Right ventricle myocardium inferior (tissue), 1 donor: Measurements from ENCODE around the gene SHC2. TPM values are rescaled to one million over a fixed set of nuclear protein-coding genes. Genes with fewer than 3 reads are reported as not detected.
A peak's percentile ranks its signal among the peaks of the same experiment; 100 is the strongest.
"Not testable (repeated sequence)": the region's sequence is repeated elsewhere in the genome, so short reads cannot be mapped to it uniquely, and the experiment has no call there.

Experiments used
- ATAC-seq: fragments of 200-7000 bp; cut with Tn5 transposase; one replicate; pipeline ENCODE4 v1.9.1; 2020; ENCODE audit warnings: mild to moderate bottlenecking, moderate library complexity
- DNase-seq: peaks from one replicate; pipeline ENCODE4 v3.0.0; 2021; ENCODE audit errors: missing footprints
- intact Hi-C: fragments of 100-400 bp; cut with DNase I; formaldehyde crosslinking; loops from one replicate; pipeline ENCODE4 v1.11.0; 2022
- total RNA-seq: library from RNA; stranded (reverse); fragmentation: NEBNext Ultra II Directional; extraction: Animal tissue kit (Norgen Biotek cat#: 25700); gene quantifications from one replicate; pipeline ENCODE4 v1.2.1, GENCODE V29; 2021
- donor health status: DM: no; HTN: yes; CAD: no; lungs with severe emphysema.

Gene SHC2
- total RNA-seq, 1 donor from 2014 or later = 10.7 TPM

DNA sequence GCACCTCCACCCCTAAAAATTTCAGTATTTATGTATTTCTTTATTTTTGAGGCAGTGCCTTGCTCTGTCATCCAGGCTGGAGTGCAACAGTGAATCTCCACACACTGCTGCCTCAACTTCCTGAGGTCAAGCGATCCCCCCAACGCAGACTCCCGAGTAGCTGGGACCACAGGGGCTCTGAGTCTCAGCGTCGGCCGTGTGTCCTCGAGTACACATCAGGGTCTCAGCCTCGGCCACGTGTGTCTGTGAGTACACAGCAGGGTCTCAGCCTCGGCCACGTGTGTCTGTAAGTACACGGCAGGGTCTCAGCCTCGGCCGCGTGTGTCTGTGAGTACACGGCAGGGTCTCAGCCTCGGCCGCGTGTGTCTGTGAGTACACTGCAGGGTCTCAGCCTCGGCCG lies 73.1 kb downstream of the SHC2 start:
- ATAC-seq (no peak), DNase-seq (no peak)
- intact Hi-C loops = no loop called here

DNA sequence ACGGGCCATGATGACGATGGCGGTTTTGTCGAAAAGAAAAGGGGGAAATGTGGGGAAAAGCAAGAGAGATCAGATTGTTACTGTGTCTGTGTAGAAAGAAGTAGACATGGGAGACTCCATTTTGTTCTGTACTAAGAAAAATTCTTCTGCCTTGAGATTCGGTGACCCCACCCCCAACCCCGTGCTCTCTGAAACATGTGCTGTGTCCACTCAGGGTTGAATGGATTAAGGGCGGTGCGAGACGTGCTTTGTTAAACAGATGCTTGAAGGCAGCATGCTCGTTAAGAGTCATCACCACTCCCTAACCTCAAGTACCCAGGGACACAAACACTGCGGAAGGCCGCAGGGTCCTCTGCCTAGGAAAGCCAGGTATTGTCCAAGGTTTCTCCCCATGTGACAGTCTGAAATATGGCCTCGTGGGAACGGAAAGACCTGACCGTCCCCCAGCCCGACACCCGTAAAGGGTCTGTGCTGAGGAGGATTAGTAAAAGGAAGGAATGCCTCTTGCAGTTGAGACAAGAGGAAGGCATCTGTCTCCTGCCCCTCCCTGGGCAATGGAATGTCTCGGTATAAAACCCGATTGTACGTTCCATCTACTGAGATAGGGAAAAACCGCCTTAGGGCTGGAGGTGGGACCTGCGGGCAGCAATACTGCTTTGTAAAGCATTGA lies 74.1 kb downstream of the SHC2 start:
- DNase-seq, ATAC-seq, intact Hi-C loops: not testable (repeated sequence)

DNA sequence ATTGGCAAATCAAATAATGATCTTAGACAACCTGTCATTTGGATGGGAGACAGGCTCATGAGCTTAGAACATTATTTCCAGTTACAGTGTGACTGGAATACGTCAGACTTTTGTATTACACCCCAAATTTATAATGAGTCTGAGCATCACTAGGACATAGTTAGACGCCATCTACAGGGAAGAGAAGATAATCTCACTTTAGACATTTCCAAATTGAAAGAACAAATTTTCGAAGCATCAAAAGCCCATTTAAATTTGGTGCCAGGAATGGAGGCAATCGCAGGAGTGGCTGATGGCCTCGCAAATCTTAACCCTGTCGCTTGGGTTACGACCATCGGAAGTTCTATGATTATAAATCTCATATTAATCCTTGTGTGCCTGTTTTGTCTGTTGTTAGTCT lies 74.6 kb downstream of the SHC2 start:
- ATAC-seq, intact Hi-C loops: not testable (repeated sequence)

DNA sequence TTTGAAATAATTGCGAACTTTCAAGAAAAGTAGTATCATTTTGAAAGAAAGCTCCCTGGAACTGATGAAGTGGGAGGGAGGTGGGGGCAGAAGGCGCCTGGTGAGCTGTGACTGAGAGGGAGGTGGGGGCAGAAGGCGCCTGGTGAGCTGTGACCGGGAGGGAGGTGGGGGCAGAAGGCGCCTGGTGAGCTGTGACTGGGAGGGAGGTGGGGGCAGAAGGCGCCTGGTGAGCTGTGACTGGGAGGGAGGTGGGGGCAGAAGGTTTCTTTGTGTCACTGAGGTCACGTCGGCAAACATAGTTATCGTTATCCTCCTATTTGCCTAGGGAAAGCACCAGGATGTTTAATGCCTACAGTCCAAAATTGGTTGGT lies 76.0 kb downstream of the SHC2 start:
- intact Hi-C loops = loop anchor here (2.0 kb wide), 1 partner anchor 96 kb away; no protein-coding TSS in a partner anchor
- DNase-seq (no peak), ATAC-seq (no peak)

More for the DNA sequence above, 74.6 kb downstream of the SHC2 start:
- DNase-seq = not testable (repeated sequence)

DNA sequence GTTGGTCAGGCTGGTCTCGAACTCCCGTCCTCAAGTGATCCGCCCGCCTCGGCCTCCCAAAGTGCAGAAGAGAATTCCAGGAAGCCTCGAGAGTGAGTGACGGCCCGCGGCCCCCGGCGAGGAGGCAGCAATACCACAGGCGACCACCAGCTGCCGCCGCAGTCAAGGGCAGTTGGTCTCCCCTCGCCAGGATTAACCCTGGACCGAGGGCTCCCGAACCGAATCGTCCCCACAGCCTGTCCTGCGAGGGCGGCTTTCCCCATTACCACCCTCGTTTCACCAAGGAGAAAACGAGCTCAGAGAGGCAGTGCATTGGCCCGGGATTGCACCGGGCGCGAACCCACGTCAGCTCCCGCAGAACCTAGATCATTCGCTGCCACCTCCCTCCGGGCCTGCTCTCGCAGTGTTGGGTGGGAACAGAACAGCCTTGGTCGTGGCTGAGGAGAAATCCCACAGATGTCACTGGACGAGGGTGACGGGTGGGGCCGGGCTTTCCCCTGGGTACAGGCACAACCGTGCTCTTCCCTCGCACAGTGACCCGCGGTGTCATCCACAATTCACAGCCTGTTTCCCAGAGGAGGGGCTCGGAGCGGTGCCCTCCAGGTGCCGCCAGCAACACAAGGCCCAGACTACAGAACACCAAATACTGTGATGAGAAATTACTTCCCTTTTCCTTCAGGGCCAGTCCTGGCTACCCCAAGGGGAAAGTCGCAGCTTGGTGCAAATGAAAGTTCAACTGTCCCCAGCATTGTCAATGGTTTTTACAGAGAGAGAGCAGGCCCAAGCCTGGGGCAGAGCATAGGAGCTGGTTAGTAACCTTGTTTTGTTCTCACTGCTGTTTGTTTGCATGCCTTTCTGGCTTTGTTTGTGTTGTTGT lies 76.7 kb downstream of the SHC2 start:
- ATAC-seq (peak; percentile 52), DNase-seq (no peak)
- intact Hi-C loops = loop anchor here (2.0 kb wide), 1 partner anchor 97 kb away; no protein-coding TSS in a partner anchor

DNA sequence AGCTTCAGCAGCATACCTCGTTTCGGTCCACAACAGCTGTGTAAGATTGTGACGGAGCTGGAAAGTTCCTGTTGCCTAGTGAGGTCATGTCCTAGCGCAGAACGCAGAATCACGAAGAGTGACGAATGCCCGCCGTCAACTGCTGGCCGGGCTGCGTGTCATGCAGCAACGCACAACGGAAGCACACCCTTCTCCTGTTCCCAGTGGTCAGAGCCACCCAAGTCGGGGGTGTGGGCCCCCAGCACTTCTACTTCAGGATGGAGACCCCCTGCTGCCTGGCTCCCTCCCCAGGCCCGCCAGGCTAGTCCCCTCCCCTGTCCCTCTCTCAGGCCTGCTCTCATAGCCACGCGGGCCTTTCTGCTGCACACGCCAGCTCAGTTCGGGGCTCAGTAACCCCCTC lies 77.8 kb downstream of the SHC2 start:
- no peak for ATAC-seq
- intact Hi-C loops = no loop called here
- no peak for DNase-seq

DNA sequence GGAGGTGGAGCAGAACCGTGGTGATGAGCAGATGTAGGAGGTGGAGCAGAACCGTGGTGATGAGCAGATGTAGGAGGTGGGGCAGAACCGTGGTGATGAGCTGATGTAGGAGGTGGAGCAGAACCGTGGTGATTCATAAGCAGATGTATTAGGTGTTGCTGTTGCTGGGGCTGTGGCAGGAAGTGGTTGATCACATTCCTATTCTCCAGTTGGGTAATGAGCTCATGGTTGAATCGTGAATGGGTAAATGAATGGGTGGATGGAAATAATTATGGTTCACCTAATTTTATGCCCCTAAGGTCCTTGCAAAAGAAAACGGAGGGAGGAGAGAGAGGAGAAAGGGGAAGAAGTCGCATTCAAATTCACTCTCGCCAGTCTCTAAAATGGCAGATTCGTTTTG lies 78.3 kb downstream of the SHC2 start:
- ATAC-seq, intact Hi-C loops, DNase-seq: not testable (repeated sequence)

DNA sequence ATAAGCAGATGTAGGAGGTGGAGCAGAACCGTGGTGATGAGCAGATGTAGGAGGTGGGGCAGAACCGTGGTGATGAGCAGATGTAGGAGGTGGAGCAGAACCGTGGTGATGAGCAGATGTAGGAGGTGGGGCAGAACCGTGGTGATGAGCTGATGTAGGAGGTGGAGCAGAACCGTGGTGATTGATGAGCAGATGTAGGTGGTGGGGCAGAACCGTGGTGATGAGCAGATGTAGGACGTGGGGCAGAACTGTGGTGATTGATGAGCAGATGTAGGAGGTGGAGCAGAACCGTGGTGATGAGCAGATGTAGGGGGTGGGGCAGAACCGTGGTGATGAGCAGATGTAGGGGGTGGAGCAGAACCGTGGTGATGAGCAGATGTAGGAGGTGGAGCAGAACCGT lies 78.9 kb downstream of the SHC2 start:
- ATAC-seq, DNase-seq, intact Hi-C loops: not testable (repeated sequence)

DNA sequence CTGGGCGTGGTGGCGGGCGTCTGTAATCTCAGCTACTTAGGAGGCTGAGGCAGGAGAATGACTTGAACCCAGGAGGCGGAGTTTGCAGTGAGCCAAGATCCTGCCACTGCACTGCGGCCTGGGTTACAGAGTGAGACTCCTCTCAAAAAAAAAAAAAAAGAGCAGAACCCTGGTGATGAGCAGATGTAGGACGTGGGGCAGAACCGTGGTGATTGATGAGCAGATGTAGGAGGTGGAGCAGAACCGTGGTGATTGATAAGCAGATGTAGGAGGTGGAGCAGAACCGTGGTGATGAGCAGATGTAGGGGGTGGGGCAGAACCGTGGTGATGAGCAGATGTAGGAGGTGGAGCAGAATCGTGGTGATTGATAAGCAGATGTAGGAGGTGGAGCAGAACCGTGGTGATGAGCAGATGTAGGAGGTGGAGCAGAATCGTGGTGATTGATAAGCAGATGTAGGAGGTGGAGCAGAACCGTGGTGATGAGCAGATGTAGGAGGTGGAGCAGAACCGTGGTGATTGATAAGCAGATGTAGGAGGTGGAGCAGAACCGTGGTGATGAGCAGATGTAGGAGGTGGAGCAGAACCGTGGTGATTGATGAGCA lies 80.1 kb downstream of the SHC2 start:
- ATAC-seq, DNase-seq: not testable (repeated sequence)

DNA sequence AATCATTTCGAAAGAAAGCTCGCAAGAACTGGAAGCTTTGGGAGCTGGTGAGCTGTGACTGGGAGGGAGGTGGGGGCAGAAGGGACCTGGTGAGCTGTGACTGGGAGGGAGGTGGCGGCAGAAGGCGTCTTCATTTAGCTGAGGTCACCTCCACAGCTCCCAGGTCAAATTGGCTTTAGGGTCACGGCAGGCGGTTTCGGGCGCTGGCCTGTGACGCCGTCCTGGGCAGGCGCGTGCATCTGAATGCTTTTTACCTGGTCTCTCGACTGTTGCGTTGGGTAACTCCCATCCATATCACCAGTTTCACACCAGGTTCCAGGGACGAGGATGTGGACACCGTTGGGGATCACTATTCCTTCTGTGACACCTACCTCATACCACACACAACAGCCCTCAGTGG lies 81.0 kb downstream of the SHC2 start:
- intact Hi-C loops = no loop called here
- no peak for DNase-seq
- no peak for ATAC-seq

More for the DNA sequence above, 80.1 kb downstream of the SHC2 start:
- intact Hi-C loops = not testable (repeated sequence)

DNA sequence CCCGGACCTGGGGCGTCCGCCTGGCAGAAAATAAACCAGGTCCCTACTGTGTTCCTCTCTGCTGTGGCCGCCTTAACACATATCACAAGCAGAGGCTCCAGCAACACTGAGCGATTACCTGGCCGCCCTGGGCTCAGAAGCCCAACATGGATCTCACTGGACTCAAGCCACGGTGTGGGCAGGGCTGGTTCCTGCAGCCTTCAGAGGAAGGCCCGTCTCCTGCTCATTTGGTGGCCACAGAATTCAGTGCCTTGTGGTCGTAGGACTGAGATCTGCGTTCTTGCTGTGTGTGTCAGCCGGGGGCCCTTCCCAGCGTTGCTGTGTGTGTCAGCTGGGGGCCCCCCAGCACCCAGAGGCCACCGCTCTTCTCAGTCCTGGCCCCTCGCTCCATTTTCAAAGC lies 82.1 kb downstream of the SHC2 start:
- DNase-seq = no peak
- ATAC-seq = no peak
- intact Hi-C loops = no loop called here

DNA sequence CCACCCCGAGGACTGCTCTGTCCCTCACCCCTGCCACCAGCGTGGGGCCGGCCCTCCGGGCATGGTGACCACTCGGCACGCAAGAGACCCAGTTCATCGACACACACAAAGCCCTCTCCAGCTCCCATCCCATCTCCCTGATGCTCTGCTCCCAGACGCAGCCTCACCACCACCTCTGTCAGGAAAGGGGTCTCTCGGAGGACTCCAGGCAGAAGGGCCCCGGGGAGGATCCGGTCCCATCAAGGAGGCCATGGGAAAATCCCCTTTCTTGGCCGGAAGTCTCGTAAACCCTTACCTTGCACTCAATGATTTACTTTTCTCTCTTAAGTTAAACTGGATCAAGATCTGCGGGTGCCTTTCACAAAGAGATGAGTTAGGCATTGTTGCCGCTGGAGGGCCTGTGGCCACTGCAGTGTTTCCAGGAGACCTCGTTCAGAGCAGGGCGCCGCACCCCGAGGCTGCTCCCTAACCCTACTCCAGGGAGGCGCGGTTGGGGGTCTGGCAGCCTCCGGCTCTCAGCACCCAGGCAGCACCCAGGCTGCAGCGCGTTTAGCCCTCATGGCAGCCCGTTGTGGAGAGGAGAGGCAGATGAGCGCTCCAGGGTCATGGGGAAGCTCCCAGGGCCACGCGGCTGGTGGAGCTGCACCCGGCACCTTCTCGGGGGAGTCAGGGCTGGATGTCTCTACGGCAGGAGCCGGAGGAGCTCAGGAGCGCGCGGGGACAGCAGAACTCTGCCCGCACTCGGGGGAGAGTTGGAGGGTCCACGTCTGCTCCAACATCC lies 82.8 kb downstream of the SHC2 start:
- DNase-seq = no peak
- intact Hi-C loops = no loop called here
- no peak for ATAC-seq

DNA sequence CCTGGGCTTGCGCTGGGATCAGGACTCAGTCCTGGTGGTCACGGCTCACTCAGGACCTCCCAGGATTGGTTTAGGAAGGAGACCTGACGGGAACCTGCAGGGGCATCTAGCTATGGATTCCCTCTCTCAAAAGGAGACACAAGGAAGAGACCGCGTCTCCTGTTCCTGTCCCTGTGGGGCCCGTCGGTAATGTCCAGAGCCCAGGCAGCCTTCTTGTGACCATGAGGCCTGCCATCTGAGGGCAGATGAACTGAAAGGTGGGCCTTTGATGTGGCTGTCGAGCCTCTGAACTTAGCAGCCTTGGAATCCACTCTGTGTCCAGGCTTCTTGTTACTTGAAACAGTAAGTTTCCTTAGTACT lies 84.7 kb downstream of the SHC2 start:
- ATAC-seq = no peak
- intact Hi-C loops = no loop called here
- no peak for DNase-seq

DNA sequence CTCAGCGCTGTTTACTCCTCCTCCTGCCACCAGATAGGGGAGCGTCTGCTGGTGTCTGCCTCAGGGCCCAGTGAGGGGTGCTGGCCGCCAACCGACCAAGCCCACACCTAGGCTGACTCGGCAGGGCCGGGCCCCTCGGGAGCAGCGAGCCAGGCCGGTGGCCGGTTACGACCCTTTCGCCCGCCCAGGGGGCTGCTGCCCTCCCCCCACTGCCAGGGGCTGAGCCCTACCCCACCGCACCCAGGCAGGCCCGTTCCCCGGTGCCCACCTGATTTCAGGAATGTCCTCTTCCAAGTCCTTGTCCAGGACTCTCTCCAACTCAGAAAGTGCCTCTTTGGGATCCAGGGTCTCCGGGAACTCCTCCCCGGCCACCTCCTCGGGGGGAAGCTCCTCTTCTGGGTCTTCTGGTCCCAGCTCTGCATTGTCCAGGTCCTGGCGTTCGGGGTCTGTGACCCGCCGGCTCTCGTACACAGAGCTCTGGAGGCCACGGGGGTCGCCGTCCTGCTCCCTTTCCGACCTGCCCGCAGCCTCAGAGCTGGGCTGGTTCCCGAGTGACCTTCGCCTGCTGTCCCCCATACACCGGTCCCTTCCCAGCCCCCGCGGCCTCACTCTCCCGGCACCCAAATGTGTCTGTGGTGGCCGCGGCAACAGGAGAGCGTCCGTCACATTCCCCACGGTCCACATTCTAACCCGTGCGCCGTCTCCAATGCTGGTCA lies 85.3 kb downstream of the SHC2 start:
- DNase-seq (no peak), ATAC-seq (no peak)
- intact Hi-C loops = no loop called here

DNA sequence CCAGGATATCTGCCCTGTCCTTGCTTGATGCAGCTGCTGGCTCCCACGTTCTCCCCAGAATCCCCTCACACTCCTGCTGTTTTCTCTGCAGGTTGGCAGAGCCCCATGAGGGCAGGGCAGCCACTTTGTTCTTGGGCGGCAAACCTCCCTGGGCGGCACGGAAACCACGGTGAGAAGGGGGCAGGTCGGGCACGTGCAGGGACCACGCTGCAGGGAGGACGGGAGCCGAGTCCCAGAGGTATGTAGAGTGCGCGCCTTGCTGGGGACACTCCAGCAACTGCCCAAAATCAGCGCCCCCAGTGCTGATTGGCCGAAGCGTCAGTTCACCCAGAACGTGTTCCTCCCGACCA lies 86.0 kb downstream of the SHC2 start:
- intact Hi-C loops = no loop called here

DNA sequence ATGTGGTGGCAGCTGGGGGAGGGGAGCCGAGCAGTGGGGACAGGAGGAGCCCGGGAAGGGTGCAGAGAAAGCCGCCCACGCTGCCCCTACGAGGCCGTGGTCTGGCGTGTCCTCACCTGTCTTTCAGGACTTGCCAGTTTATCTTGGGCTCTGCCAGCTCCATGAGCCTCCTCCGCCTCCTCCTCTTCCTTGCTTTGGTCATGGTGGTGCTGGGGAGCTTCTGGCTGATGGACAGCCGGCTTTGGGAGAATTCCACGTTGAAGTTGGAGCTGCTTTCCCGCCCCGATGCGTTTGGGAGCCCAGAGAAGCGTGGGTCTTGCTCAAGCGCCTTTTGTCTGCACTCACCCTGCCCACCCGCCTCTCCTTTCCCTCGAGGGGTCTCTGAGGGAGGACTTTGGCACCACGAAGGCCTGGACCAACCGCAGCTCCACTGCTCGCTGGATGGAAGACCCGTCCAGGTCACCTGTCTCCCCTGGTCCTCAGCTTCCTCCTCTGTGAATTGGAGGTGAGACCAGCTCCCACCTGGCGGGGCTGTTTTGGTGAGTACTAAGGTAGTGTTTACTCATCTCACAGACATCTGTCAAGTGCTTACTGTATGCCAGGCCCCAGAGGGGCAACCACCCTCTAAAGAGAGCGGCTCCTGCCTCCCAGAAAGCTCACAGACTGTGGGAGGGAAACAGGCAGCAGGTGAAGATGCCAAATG lies 86.5 kb downstream of the SHC2 start:
- no peak for ATAC-seq
- intact Hi-C loops = no loop called here
- DNase-seq = no peak

More for the DNA sequence above, 86.0 kb downstream of the SHC2 start:
- ATAC-seq = no peak
- DNase-seq = no peak

DNA sequence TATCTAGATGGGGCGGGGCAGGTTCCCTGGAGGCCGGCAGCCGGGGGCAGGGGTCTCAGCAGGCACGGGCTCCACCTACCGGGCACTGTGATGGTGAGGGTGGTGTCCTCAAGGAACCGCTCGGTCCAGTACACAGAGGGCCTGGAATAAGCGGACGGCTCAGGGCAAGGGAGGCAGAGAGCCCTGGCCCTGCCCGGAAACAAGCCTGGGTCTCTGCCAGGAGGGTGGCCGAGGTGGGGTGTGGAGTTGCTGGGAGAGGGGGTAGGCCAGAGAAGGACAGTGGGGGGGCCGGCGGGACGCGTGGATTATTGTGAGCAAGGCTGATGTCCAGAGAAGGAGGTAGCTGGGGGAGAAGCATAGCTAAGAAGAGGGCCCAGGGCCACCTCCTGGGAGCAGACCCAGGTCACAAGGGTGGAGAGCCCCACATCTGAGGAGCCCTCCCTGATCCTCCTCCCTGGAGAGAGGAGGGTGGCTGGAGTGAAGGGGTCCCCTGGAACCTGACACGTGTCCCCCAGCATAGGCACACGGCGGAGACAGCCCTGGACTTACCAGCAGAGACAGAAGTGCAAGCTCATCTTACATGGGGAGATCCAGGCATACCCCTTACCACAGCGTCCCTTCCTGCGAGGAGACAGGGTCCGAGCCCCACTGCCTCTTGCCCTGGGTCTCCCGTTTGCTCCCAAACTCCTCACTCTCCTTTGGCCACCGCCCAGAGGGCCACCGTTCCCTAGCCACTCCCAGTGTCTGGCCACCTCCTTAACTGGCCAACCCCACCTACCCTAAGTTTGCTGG lies 87.2 kb downstream of the SHC2 start:
- no peak for ATAC-seq
- no peak for DNase-seq
- intact Hi-C loops = no loop called here
